ENCODE measurements around the gene DEGS1. TPM values are rescaled to one million over a fixed set of nuclear protein-coding genes. Genes with fewer than 3 reads are reported as not detected.

The DEGS1 gene
- total RNA-seq, 1 donor from 2014 or later = 55.5 TPM

DNA sequence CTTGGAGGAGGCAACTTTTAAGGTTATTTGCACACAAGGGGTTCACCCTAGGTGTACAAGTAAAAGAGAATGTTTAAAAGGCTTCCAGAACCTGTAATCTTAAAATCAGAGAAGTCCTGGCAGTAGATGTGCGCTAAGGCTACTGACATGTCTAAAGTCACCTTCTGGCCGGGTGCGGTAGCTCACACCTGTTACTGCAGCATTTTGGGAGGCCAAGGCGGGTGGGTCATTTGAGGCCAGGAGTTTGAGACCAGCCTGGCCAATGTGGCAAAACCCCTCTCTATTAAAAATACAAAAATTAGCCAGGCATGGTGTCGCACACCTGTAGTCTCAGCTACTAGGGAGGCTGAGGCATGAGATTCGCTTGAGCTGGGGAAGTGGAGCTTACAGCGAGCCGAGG is 20.3 kb upstream of the DEGS1 start:
- no peak for DNase-seq
- CTCF ChIA-PET = interaction anchor here (1.2 kb wide), 1 partner anchor 11 kb away, joined by 3 read pairs; no protein-coding TSS in a partner anchor
- Mint-ChIP-seq H3K27ac (no peak overlapping the region), H3K9me3 (peaks cover 2% of the 10 kb centered on the region), H3K36me3 (ENCODE audit: low read depth) (peaks cover 29% of the 10 kb centered on the region), H3K4me1 (peaks cover 2% of the 10 kb centered on the region), H3K4me3 (no peak overlapping the region), H3K27me3 (no peaks in the 10 kb centered on the region)
- POLR2A ChIA-PET = interaction anchor here (0.6 kb wide), 1 partner anchor 246 kb away, joined by 3 read pairs; no protein-coding TSS in a partner anchor
- intact Hi-C loops (cut with micrococcal nuclease) = no loop called here
- ATAC-seq (ENCODE audit: low read depth) = no peak
- TF ChIP-seq, protein P1, sequence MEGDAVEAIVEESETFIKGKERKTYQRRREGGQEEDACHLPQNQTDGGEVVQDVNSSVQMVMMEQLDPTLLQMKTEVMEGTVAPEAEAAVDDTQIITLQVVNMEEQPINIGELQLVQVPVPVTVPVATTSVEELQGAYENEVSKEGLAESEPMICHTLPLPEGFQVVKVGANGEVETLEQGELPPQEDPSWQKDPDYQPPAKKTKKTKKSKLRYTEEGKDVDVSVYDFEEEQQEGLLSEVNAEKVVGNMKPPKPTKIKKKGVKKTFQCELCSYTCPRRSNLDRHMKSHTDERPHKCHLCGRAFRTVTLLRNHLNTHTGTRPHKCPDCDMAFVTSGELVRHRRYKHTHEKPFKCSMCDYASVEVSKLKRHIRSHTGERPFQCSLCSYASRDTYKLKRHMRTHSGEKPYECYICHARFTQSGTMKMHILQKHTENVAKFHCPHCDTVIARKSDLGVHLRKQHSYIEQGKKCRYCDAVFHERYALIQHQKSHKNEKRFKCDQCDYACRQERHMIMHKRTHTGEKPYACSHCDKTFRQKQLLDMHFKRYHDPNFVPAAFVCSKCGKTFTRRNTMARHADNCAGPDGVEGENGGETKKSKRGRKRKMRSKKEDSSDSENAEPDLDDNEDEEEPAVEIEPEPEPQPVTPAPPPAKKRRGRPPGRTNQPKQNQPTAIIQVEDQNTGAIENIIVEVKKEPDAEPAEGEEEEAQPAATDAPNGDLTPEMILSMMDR (IDR thresholded peaks at IDR 0.05) = no peak

DNA sequence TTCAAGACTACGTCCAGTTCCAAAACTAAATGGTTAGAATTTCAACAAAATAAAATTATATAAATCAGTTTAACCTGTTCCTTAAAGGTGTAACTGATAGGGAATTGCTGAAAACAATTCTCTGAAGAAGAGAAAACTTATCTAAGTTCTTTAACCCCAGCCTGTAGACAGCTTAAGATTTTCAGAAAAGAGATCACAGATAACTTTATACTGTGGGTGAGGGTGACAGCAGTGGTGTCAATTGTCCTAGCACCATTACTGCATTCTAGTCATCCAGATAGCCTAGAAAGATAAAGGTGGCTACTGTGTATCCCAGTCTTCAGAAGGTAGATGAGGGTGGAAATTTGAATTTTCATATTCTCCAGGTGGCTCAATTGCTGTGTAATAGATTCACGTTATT is 19.7 kb upstream of the DEGS1 start:
- CTCF ChIA-PET = no interaction called here
- DNase-seq (no peak), ATAC-seq (ENCODE audit: low read depth) (no peak)
- Mint-ChIP-seq H3K4me1 (peaks cover 2% of the 10 kb centered on the region), H3K9me3 (peaks cover 2% of the 10 kb centered on the region), H3K36me3 (ENCODE audit: low read depth) (peaks cover 23% of the 10 kb centered on the region), H3K27me3 (no peaks in the 10 kb centered on the region), H3K27ac (no peak overlapping the region), H3K4me3 (no peak overlapping the region)
- TF ChIP-seq, protein P1 (IDR thresholded peaks at IDR 0.05) = no peak
- POLR2A ChIA-PET = no interaction called here
- intact Hi-C loops (cut with micrococcal nuclease) = no loop called here

DNA sequence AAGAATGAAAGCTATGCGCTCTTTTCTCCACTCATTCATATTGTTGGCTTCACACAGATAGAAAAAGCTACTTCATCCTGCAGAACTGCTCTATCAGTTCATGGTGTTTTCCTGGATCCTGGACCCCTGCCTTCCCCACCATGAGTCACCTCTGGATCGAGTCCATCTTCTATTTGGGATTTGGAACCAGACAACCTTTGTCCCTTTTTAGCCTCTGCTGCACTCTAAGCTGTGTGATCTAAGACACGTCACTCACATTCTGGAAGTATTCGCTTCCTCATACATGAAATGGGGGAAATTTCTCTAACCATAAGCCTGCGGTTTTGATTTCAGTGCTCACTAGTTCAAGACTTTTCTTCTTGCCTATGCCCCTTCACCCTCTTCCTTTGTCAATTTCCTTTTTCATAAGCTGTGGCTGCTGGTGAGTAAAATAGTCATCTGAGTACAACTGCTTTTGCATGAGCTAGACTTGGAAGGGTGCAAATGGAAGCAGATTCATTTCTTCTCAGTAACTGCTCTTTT is 14.1 kb upstream of the DEGS1 start:
- H3K36me3 Mint-ChIP-seq (ENCODE audit: low read depth) = no peaks in the 10 kb centered on the region
- H3K27ac Mint-ChIP-seq = peak overlapping the region; percentile 8
- peaks cover 2% of the 10 kb centered on the region for H3K9me3 Mint-ChIP-seq
- peak overlapping the region; percentile 5 for H3K4me3 Mint-ChIP-seq
- ATAC-seq (ENCODE audit: low read depth) = peak; percentile 89
- peaks cover 35% of the 10 kb centered on the region for H3K4me1 Mint-ChIP-seq
- ChIA-PET CTCF (interaction anchor here (0.8 to 2.1 kb wide), 6 partner anchors 14 to 1836 kb away, joined by 3 to 7 read pairs (median 4); partner anchors contain the start of gene DEGS1), POLR2A (interaction anchor here (0.7 to 4.9 kb wide), 14 partner anchors 10 to 323 kb away, joined by 3 to 59 read pairs (median 3); partner anchors contain the start of genes DEGS1, FBXO28 and NVL)
- intact Hi-C loops (cut with micrococcal nuclease) = loop anchor here (1.0 to 5.0 kb wide), 4 partner anchors 13 to 161 kb away; partner anchors contain the start of gene NVL
- no peaks in the 10 kb centered on the region for H3K27me3 Mint-ChIP-seq
- TF ChIP-seq, protein P1 (IDR thresholded peaks at IDR 0.05) = no peak
- no peak for DNase-seq

DNA sequence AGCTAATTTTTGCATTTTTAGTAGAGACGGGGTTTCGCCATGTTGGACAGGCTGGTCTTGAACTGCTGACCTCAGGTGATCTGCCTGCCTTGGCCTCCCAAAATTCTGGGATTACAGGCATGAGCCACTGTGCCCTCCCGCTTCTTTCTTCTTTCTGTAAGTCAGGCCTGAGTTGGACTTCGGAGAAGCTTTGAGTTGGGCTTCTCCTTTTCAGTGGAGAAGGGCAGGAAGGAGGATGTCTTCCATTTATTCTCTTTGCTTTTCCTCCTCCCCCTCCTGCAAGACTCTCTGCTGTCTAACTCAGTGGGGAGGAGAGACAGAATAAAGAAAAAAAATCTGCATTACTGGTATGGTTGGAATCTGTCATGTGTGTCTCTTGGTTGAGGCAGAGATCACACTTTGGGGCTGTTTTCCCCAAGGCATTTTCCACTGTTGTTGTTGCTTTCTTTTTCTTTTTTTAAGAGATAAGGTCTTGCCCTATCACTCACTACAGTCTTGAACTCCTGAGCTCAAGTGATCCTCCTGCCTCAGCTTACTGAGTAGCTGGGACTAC is 13.2 kb upstream of the DEGS1 start:
- Mint-ChIP-seq H3K27me3 (no peaks in the 10 kb centered on the region), H3K4me1 (peaks cover 34% of the 10 kb centered on the region), H3K9me3 (peaks cover 2% of the 10 kb centered on the region), H3K36me3 (ENCODE audit: low read depth) (no peaks in the 10 kb centered on the region), H3K4me3 (no peak overlapping the region), H3K27ac (peak overlapping the region; percentile 35)
- ATAC-seq (ENCODE audit: low read depth) (no peak), DNase-seq (no peak)
- intact Hi-C loops (cut with micrococcal nuclease) = loop anchor here (1.0 to 5.0 kb wide), 5 partner anchors 13 to 164 kb away; partner anchors contain the start of gene NVL
- ChIA-PET POLR2A (interaction anchor here (0.5 to 4.9 kb wide), 13 partner anchors 9 to 324 kb away, joined by 3 to 59 read pairs (median 4); partner anchors contain the start of genes DEGS1 and NVL), CTCF (interaction anchor here (0.8 to 2.1 kb wide), 4 partner anchors 13 to 1835 kb away, joined by 3 to 7 read pairs (median 5); partner anchors contain the start of gene DEGS1)
- TF ChIP-seq, protein P1 (IDR thresholded peaks at IDR 0.05) = no peak

DNA sequence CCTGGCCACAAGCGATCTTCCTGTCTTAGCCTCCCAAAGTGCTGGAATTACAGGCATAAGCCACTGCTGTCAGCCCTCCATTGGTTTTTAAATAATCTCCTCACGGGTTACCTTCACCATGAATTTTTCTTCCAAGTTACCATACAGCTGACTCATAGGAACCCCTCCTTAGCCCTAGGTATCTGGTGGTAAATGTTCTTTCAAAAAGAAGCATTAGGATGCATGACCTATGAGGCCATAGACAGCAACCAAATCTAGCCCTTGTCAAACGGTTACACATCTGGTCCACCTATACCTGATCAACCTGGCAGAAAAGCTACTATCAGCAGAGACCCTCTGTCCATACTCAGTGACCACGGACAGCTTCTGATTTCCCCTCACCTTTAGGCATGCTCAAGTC is 12.7 kb upstream of the DEGS1 start:
- ChIA-PET CTCF (interaction anchor here (2.1 kb wide), 1 partner anchor 164 kb away, joined by 7 read pairs; no protein-coding TSS in a partner anchor), POLR2A (interaction anchor here (1.2 to 4.9 kb wide), 4 partner anchors 9 to 160 kb away, joined by 4 to 59 read pairs (median 6); partner anchors contain the start of genes DEGS1 and NVL)
- intact Hi-C loops (cut with micrococcal nuclease) = loop anchor here (1.0 kb wide), 1 partner anchor 163 kb away; no protein-coding TSS in a partner anchor
- TF ChIP-seq, protein P1 (IDR thresholded peaks at IDR 0.05) = no peak
- Mint-ChIP-seq H3K9me3 (peaks cover 2% of the 10 kb centered on the region), H3K4me1 (peaks cover 34% of the 10 kb centered on the region), H3K27ac (peak overlapping the region; percentile 24), H3K4me3 (no peak overlapping the region), H3K27me3 (peaks cover 1% of the 10 kb centered on the region), H3K36me3 (ENCODE audit: low read depth) (no peaks in the 10 kb centered on the region)
- DNase-seq (no peak), ATAC-seq (ENCODE audit: low read depth) (no peak)
